HCT116 (cell line): Measurements from ENCODE around the gene HDDC3. TPM values are rescaled to one million over a fixed set of nuclear protein-coding genes. Genes with fewer than 3 reads are reported as not detected.

Source experiments
- ATAC-seq: fragments of 200-7000 bp; cut with Tn5 transposase; 2 replicates; pipeline ENCODE4 v1.9.1; 2020; ENCODE audit warnings: mild to moderate bottlenecking, moderate library complexity
- BruUV-seq: library from RNA; stranded (reverse); fragments of 400-500 nt; replicated peaks from 2 replicates; lab custom pipeline; 2021; lab: Mats Ljungman, UMichigan
- CTCF ChIA-PET: fragments of 300-600 bp; sonication (Branson Sonifier 250); formaldehyde crosslinking; loops from one replicate; lab custom pipeline; 2021; ENCODE audit warnings: antibody characterized with exemption; lab: Charles Lee
- POLR2A ChIA-PET: fragments of 300-600, 350-600 bp; sonication (Branson Sonifier 250); formaldehyde crosslinking; loops from one replicate; lab custom pipeline; 2021; ENCODE audit warnings: antibody characterized with exemption; lab: Charles Lee
- RAD21 ChIA-PET, 2 experiments: fragments of 300-600 bp; sonication (Branson Sonifier 250); formaldehyde crosslinking; loops; one replicate each; lab custom pipeline; 2023; ENCODE audit warnings: low total read pairs in 2 of 2; ENCODE audit not compliant: uncharacterized antibody in 2 of 2, unreplicated experiment in 2 of 2, low non-redundant PET in 1 of 2; lab: Charles Lee
- DNase-seq: peaks from one replicate; pipeline ENCODE4 v3.0.0-alpha.2; 2010; ENCODE audit warnings: low read depth, low spot score
- H2AFZ ChIP-seq: fragments of 200-600 bp; shearing (Covaris generic), sonication (generic); 2 replicates; pipeline ENCODE4 v1.6.1; 2017; ENCODE audit warnings: low read depth, mixed run types, mixed read lengths, antibody characterized with exemption, low read length; ENCODE audit not compliant: poor library complexity, severe bottlenecking
- H3K27ac ChIP-seq: 2 replicates; pipeline ENCODE4 v1.5.1; 2012; ENCODE audit warnings: low read depth, low read length
- H3K27me3 ChIP-seq: fragments of 200-600 bp; sonication (generic); 2 replicates; pipeline ENCODE4 v1.6.1; 2016; ENCODE audit warnings: mixed run types, low read length, mixed read lengths; ENCODE audit not compliant: insufficient read depth
- H3K36me3 ChIP-seq, 2 experiments: fragments of 200-500 bp in 1 of 2; fragments of 200-600 bp in 1 of 2; sonication (Bioruptor generic) in 1 of 2; sonication (generic) in 1 of 2; 2 replicates each; pipeline versions ENCODE4 v1.5.1 to v1.6.1; 2014 to 2016; ENCODE audit warnings: low read length in 2 of 2, inconsistent platforms in 1 of 2, mixed read lengths in 1 of 2, mixed run types in 1 of 2; ENCODE audit not compliant: insufficient read depth in 2 of 2, control insufficient read depth in 1 of 2
- H3K4me1 ChIP-seq, 2 experiments: fragments of 200-600 bp in 1 of 2; sonication (generic) in 1 of 2; 2 replicates each; pipeline versions ENCODE4 v1.5.1 to v1.6.1; 2012 to 2017; ENCODE audit warnings: low read length in 2 of 2, inconsistent platforms in 1 of 2, mild to moderate bottlenecking in 1 of 2, mixed read lengths in 1 of 2, mixed run types in 1 of 2, moderate library complexity in 1 of 2; ENCODE audit not compliant: insufficient read depth in 2 of 2, control insufficient read depth in 1 of 2
- H3K4me2 ChIP-seq: fragments of 200-600 bp; sonication (generic); 2 replicates; pipeline ENCODE4 v1.6.1; 2017; ENCODE audit warnings: mixed run types, low read length, mixed read lengths
- H3K4me3 ChIP-seq, 2 experiments: fragments of 200-600 bp in 1 of 2; sonication (generic) in 1 of 2; replicated peaks in 1 of 2; 2 replicates each; pipeline ENCODE4 v1.5.1; 2011 to 2016; ENCODE audit warnings: low read length in 2 of 2, control low read depth in 1 of 2, low read depth in 1 of 2, mild to moderate bottlenecking in 1 of 2, mixed read lengths in 1 of 2, mixed run types in 1 of 2
- H3K79me2 ChIP-seq: fragments of 200-600 bp; sonication (generic); 2 replicates; pipeline ENCODE4 v1.6.1; 2017; ENCODE audit warnings: mild to moderate bottlenecking, mixed run types, low read length, moderate library complexity, mixed read lengths; ENCODE audit not compliant: insufficient read depth
- H3K9ac ChIP-seq: fragments of 200-600 bp; sonication (generic); 2 replicates; pipeline ENCODE4 v1.6.1; 2016; ENCODE audit warnings: low read length, mixed read lengths
- H3K9me2 ChIP-seq: fragments of 200-600 bp; sonication (generic), shearing (Covaris generic); 2 replicates; pipeline ENCODE4 v1.6.1; 2017; ENCODE audit warnings: mixed run types, mild to moderate bottlenecking, moderate library complexity; ENCODE audit not compliant: insufficient read depth
- H3K9me3 ChIP-seq, 2 experiments: fragments of 200-500 bp in 1 of 2; fragments of 200-600 bp in 1 of 2; sonication (Bioruptor generic) in 1 of 2; sonication (generic) in 1 of 2; 2 replicates each; pipeline ENCODE4 v1.6.1; 2014 to 2017; ENCODE audit warnings: low read length in 2 of 2, mixed read lengths in 2 of 2, inconsistent platforms in 1 of 2, low read depth in 1 of 2, mild to moderate bottlenecking in 1 of 2, mixed run types in 1 of 2, moderate library complexity in 1 of 2; ENCODE audit not compliant: control insufficient read depth in 1 of 2, insufficient read depth in 1 of 2
- H4K20me1 ChIP-seq: fragments of 200-600 bp; sonication (generic), shearing (Covaris generic); 2 replicates; pipeline ENCODE4 v1.6.1; 2017; ENCODE audit warnings: mixed run types, mild to moderate bottlenecking, moderate library complexity; ENCODE audit not compliant: insufficient read depth
- CBX3 ChIP-seq: IDR thresholded peaks from 2 replicates; pipeline ENCODE4 v1.6.1; 2012; ENCODE audit warnings: low read depth
- RAD21 ChIP-seq: IDR thresholded peaks from 2 replicates; pipeline ENCODE4 v1.6.1; 2012; ENCODE audit warnings: low read depth, mild to moderate bottlenecking
- REST ChIP-seq: IDR thresholded peaks from 2 replicates; pipeline ENCODE4 v1.6.1; 2012; ENCODE audit warnings: low read depth
- SRF ChIP-seq: IDR thresholded peaks from 2 replicates; pipeline ENCODE4 v1.6.1; 2012; ENCODE audit warnings: low read depth
- TCF7L2 ChIP-seq: IDR thresholded peaks from 2 replicates; pipeline ENCODE4 v1.7.0; 2011; ENCODE audit warnings: borderline replicate concordance, inconsistent platforms; ENCODE audit not compliant: insufficient read depth, insufficient read length; ENCODE audit errors: extremely low read depth
- YY1 ChIP-seq: IDR thresholded peaks from 2 replicates; pipeline ENCODE4 v1.6.1; 2011; ENCODE audit warnings: low read length, low read depth, moderate library complexity, mild to moderate bottlenecking; ENCODE audit not compliant: insufficient replicate concordance; ENCODE audit errors: extremely low read depth
- ZFX ChIP-seq: fragments of 450-650 bp; IDR thresholded peaks from 2 replicates; pipeline ENCODE4 v1.6.1; 2017
- ZNF274 ChIP-seq: fragments of 200-500 bp; sonication (Bioruptor generic); IDR thresholded peaks from 2 replicates; pipeline ENCODE4 v1.6.1; 2014; ENCODE audit warnings: mild to moderate bottlenecking, low read depth, low read length, inconsistent platforms
- intact Hi-C: fragments of 100-400 bp; cut with micrococcal nuclease; formaldehyde crosslinking; loops from 2 replicates; pipeline ENCODE4 v1.10.0; 2022
- total RNA-seq: library from RNA; stranded (reverse); gene quantifications from one replicate; pipeline ENCODE4 v1.2.1, GENCODE V29; 2021; ENCODE audit not compliant: unreplicated experiment

The HDDC3 gene
- total RNA-seq, 1 experiment from 2014 or later, result 20.4 TPM

- TF ChIP-seq REST (no peak), RAD21 (no peak), YY1 (no peak)
Observed at GRCh38 chr15:90884719-90885431, 47.5 kb downstream of the HDDC3 start (continued).

- ATAC-seq (no peak), DNase-seq (no peak)
- no peaks in the 10 kb centered on the region for H3K9me2 ChIP-seq
- H3K4me3 ChIP-seq, result no peak within 1 kb of the TSS
- H3K36me3 ChIP-seq, result no peaks in the 10 kb centered on the region; a peak in 1 of 4 replicates
- no peak within 1 kb of the TSS for H3K4me2 ChIP-seq
- TF ChIP-seq ZNF274, result no peak
- no peak for TF ChIP-seq SRF
- TF ChIP-seq TCF7L2, result no peak
- TF ChIP-seq CBX3, result no peak
- no peak for TF ChIP-seq ZFX
- ChIA-PET POLR2A (no interaction called here), RAD21 (interaction anchor here in 1 of 2 experiments (0.6 kb wide), 1 partner anchor 1140 kb away, joined by 7 read pairs; no protein-coding TSS in a partner anchor), CTCF (interaction anchor here (2.8 kb wide), 1 partner anchor 564 kb away, joined by 18 read pairs; no protein-coding TSS in a partner anchor)
- H3K27me3 ChIP-seq, result no peaks in the 10 kb centered on the region
- no peak within 1 kb of the TSS for H2AFZ ChIP-seq
- peaks cover 0 to 3% of the 10 kb centered on the region in 2 experiments; a peak in 1 of 4 replicates for H3K4me1 ChIP-seq
- intact Hi-C loops, result no loop called here
- no peak within 1 kb of the TSS for H3K27ac ChIP-seq
- H3K9ac ChIP-seq, result no peak within 1 kb of the TSS
- H4K20me1 ChIP-seq, result no peaks in the 10 kb centered on the region
- H3K79me2 ChIP-seq, result no peaks in the 10 kb centered on the region
- H3K9me3 ChIP-seq, result no peaks in the 10 kb centered on the region
- no TSS peak for BruUV-seq
Observed at GRCh38 chr15:90883976-90884718, 48.2 kb downstream of the HDDC3 start, which contains the start of gene FES. Gene FES, plus strand, starts transcription at chr15:90884504. Its CDS starts 542 bp downstream, at chr15:90885046.
